ENCODE data around the gene SNX30. TPM values are rescaled to one million over a fixed set of nuclear protein-coding genes. Genes with fewer than 3 reads are reported as not detected.
"Not testable (repeated sequence)": the region's sequence is repeated elsewhere in the genome, so short reads cannot be mapped to it uniquely, and the experiment has no call there.

Gene SNX30
- total RNA-seq (2014; rRNA removed; shearing (Covaris generic)), result 7.0 and 9.0 TPM in 2 replicates

GRCh38 chr9:112750016-112750763 lies at the start of gene SNX30:
SNX30 (plus strand) TSS chr9:112750760; CDS start chr9:112751002, 242 bp downstream.
- peak; percentile 89 for DNase-seq (ENCODE audit: low read depth)

GRCh38 chr9:112703304-112703703 lies 47.3 kb upstream of the SNX30 start:
- DNase-seq (ENCODE audit: low read depth), result no peak

DNA sequence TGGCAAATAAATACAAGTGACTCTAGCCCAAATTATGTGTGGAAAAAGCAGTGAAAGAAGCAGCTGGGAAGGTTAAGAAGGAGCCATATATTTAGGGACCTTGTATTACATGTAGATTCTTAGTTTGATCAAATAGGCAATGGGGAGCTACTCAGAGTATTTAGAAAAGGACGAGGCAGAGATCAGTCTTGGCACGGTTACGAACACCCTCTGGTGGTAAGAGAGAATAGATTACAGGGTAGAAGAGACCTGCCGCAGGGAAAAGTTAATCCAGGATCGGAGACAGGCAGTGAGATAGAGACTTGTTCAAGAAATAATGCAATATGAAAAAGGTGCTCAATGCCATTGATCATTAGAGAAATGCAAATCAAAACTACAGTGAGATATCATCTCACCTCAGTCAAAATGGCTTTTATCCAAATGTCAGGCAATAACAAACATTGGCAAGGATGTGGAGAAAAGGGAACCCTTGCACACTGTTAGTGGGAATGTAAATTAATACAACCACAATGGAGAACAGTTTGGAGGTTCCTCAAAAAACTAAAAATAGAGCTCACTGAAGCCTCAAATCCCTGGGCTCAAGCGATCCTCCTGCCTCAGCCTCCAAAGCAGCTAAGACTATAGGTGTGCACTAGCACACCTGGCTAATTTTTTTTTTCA lies 44.7 kb upstream of the SNX30 start:
- no peak for DNase-seq (ENCODE audit: low read depth)

DNA sequence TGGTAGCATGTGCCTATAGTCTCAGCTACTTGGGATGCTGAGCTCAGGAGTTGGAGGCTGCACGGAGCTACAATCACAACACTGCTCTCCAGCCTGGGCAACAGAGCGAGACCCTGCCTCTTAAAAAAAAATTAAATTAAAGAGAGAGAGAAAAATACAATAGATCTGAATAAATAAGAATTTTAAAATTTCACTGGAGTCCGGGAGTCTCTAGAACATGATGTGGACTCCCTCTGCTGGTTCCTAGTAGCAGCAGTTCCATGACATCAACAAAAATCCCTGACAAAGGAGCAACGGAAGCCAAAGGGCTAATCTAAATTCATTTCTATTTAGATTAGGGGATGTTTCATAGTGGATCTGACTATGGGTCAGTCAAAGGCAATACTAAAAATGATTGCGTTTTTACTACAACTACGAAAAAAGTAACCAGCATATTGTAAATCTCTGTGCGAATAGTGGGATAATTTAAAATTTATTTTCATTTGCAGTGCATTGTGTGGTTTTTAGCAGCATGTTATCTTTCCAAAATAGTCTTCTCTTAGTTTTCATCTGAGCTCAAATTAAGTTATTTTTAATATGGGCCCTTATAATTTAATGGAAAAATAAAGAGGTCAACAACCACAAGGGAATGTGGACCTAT lies 39.4 kb upstream of the SNX30 start:
- peak; percentile 21 for DNase-seq (ENCODE audit: low read depth)

DNA sequence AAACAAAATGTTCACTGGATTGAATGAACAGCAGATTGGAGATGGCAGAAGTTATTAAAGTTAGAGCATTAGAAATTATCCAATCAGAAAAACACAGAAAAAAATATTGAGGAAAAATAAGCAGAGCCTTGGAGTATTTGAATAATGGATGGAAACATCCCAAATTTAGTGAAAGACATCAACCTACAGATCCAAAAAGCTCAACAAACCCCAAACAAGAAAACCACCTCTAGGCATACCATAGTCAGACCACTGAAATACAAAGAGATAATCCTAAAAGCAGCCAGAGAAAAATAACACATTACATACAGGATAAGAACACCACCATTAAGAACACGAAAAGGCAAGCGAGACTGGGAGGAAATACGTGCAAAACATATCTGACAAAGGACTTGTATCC lies 37.9 kb upstream of the SNX30 start:
- no peak for DNase-seq (ENCODE audit: low read depth)

GRCh38 chr9:112717661-112718331 lies 32.8 kb upstream of the SNX30 start, which contains the start of gene INIP:
INIP (minus strand) TSS chr9:112718117; CDS start chr9:112716485, 1,632 bp downstream.
- peak; percentile 95 for DNase-seq (ENCODE audit: low read depth)

DNA sequence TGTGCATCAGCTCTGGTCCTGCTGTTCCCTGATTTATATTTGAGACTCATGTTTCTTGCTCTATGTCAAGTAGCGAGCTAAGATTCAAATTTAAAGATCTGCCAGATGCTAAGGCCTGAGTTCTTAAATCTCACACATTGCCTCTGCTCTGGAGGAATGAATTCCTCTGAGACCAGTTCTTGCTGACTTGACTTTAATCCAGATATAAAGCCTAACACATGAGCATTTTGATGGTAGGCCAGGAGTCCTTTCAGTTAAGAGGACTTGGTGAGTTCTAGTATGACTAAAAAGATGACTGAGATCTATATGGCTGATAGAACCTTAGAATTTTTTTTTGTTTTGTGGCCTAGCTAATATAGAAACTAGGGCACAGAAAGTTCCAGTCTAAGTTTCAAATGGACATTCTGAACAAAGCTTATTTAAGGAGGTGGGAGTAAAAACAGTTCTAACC lies 31.3 kb upstream of the SNX30 start:
- no peak for DNase-seq (ENCODE audit: low read depth)

- no peak for DNase-seq (ENCODE audit: low read depth)
Observed at GRCh38 chr9:112719696-112720095, 30.9 kb upstream of the SNX30 start.

DNA sequence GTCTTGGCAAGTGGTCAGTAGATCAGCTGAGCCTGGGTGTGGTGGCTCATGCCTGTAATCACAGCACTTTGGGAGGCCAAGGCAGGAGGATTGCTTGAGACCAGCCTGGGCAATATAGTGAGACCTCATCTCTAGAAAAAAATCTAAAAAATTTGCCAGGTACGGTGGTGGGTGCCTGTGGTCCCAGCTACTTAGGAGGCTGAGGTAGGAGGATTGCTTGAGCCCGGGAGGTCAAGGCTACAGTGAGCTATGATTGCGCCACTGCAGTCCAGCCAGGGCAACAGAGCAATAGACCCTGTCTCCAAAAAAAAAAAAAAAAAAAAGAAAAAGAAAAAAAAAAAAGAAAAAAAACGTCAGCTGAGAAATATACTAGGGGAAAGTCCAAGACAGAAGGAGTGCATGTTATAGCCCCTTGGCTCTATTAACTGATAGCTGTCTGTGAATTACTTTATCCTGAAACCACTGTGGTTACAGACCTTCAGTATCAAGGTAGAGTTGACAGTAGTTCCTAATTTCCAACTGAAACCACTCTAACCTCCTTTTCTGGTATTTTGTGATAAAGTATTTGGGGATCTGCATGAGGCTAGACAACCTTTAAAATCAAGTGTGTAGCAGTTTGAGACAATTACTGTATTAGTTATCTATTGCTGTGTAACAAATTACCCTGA lies 30.3 kb upstream of the SNX30 start:
- no peak for DNase-seq (ENCODE audit: low read depth)

- not testable (repeated sequence) for DNase-seq (ENCODE audit: low read depth)
Observed at GRCh38 chr9:112722749-112723148, 27.8 kb upstream of the SNX30 start.

GRCh38 chr9:112725961-112726360 lies 24.6 kb upstream of the SNX30 start:
- DNase-seq (ENCODE audit: low read depth), result no peak

DNA sequence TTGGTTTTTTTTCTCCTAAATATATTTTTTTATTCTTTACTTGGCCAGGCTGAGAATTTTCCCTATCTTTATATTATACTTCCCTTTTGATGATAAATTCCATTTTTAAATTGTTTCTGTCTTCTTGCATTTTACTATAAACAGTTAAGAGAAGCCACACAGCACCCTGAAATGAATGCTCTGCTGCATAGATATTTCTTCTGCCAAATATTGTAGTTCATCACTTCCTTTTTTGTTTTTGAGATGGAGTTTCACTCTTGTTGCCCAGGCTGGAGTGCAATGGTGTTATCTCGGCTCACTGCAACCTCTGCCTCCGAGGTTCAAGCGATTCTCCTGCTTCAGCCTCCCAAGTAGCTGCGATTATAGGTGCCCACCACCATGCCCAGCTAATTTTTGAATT lies 24.1 kb upstream of the SNX30 start:
- DNase-seq (ENCODE audit: low read depth), result no peak

DNA sequence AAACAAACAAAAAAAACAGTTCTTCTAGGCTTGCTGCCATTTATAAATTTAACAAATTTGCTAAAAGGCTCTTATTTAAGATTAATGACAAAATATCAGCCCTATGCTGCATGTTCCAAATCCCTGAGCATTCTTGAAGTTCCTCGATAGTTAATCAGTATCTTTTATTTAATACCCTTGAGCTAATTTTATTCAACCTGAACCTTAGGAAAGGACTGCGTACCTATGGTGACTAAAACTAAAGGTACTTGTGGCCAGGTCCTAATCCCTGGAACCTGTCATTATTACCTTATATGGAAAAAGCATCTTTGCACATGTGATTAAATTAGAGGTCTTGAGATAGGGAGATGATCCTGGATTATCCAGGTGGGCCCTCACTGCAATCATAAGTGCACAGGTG lies 22.2 kb upstream of the SNX30 start:
- DNase-seq (ENCODE audit: low read depth), result no peak

- DNase-seq (ENCODE audit: low read depth), result no peak
Observed at GRCh38 chr9:112731971-112732370, 18.6 kb upstream of the SNX30 start.

GRCh38 chr9:112734892-112735291 lies 15.7 kb upstream of the SNX30 start:
- no peak for DNase-seq (ENCODE audit: low read depth)

DNA sequence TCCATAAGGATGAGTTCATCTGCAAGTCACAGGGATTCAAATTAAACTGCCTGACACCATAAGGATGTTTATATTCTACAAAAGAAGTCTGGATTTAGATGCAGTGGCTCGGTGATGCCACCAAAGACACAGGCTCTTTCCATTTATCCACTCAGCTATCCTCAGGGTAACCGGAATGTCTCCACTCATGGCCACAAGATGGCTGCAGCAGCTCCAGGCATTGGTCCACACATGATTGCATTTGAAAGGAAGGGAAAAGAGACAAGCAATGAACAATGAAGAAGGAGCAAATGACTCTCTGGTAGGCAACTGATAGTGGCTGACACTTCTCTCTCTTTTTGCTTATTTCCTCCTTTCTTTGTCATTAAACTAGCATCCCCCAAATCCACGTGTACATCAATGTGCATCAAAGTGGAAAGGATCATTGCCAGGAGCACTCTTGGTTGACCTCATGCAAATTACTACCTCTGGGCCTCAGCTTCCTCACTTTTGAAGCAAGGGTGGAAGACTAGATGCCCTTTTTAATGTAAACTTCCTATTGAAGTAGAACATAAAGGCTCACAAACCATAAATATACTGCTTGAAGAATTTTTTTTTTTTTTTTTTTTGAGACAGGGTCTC lies 7.2 kb upstream of the SNX30 start:
- DNase-seq (ENCODE audit: low read depth), result no peak

GRCh38 chr9:112744177-112744576 lies 6.4 kb upstream of the SNX30 start:
- no peak for DNase-seq (ENCODE audit: low read depth)

- peak; percentile 46 for DNase-seq (ENCODE audit: low read depth)
Observed at GRCh38 chr9:112747094-112747493, 3.5 kb upstream of the SNX30 start.

DNA sequence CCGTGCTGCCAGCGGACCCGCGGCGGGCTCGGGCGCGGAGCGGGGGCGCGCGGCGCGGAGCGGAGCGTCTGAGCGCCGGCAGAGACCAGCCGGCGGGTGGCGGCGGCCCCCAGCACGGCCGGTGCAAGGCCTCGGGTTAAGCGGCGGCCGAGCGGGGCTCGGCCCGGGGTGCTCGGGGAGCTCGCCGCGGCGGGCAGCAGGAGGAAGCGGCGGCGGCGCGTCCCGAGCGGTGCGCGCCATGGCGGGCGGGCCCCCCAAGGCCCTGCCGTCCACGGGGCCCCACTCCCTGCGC lies 150 bp downstream of the SNX30 start:
- DNase-seq (ENCODE audit: low read depth), result no peak

DNA sequence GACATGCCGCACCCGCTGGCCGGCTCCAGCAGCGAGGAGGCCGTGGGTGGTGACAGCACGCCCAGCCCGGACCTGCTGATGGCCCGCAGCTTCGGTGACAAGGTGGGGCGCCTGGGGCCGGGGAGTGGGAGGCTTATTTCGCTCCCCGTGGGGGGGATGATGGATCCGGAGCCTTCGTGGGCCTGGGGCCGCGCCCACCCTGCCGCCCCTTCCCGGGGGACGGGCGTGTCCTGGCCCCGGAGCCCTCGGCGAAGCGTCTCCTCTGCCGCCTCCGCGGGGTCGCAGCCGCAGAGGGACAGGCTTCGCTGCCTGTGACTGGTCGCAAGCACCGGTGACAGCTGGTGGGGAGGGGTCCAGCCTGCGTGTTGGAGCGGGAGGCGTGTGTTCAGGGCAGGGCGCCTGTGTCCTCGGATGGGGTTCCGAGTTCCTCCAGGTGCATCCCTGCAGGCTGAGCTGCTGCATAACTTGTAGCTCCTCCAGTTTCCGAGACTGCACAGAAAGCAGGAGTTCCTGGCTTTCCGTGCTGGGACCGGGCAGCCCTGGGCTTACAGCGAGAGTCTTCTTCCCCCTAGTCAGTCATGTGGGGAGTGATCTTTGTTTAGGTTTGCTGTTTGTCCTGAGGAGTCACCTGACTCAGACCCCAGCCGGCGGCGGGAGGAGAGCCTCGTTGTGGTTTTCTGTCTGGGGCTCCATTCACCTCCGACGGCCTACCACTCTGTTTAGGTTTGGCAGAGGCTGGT lies 666 bp downstream of the SNX30 start:
- peak; percentile 85 for DNase-seq (ENCODE audit: low read depth)
